Nucleus accumbens (tissue), 56 donors: ENCODE data around the gene TBK1.

Experiments
- DNase-seq, 56 donors: peaks; one replicate each; lab custom pipeline; 2025; lab: John Stamatoyannopoulos, UW

TBK1 gene

DNA sequence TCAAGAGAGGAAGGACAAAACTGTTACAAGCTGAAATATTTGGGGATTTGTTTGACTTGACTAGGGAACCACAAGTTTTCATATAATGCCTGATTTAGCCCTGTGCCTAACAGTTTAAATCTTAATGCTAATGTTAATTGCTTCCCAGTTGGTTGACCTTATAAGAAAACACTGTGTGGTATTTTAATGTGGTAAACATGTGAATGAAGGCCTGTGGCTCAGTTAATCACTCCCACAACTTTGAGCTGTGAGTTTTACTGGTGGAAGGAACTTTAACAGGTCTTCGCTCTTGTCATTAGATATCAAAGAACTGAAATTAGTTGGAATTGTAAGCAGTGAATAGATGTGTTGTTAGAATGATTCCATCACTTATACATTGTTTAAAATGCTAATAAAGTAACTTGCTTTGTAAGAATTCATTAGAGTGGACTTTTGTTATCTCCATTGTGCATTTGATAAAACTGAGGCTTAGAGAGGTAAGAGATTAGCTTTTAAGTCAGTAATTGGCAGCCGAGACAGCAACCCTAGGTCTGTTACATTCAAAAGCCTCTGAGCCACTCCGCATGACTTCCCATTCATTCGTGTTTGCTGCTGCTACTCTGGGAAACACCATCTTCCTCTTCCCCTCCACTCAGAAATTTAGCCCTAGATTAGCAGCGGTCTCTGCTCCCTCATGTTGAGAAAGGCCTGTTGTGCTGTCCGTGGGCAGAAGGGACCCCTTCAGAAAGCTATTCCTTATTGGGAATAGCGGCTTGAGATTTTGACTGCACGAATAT is 1.0 kb upstream of the TBK1 start:
- peak in 11 of 56 donors; percentile 2 to 24 (median 6) for DNase-seq

DNA sequence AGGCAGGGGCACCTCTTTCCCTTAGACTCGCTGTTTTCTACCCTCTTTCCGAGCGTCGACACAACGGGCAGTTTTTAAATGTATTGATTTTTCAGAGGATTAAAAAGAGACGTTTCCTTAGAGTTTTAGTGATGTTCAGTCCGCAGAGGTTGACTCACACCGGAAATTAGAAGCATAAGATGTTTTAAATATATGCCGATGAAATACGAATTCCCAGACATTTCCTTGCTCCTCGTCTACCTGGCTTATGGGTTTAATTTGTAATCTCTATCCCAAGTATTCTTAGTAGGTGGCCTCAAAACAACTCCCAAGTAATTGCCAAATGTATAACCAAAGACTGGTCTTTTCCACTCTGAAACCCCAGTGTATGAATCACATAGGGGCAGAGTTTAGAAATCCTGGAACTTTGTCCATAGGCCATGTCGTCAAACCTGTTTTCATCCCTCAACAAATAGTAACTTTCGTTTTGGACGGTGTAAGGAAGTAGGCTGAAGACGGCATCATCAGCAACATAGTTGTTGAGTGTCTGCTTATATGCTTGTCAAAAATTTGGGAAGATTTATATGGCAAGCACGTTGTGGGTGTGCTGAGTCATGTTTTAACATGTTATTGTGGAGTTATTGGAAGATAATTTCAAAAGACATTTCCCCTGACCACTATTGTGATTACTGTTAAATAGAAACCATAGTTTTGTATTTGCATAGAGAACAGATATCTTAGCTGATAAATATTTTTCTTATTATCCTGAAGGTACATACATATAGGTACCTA is 824 bp downstream of the TBK1 start:
- DNase-seq, result peak in 2 of 56 donors; percentile 1 to 11

DNA sequence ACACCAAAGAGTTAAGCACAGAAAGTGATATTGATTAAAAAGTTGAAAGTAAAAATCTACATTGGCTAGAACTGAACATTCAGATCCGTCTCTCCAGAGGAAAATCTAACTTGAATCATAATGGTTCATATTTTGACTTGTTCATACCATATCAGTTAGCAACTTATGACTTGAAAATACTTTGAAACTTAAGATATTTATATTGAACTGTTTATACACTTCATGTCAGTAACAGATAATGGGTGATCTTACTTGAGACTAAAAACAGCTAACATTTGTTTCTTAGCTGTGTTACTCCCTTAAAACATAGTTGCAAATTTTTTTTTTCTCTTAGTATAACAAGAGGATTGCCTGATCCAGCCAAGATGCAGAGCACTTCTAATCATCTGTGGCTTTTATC is 3.6 kb downstream of the TBK1 start:
- DNase-seq, result no peak

DNA sequence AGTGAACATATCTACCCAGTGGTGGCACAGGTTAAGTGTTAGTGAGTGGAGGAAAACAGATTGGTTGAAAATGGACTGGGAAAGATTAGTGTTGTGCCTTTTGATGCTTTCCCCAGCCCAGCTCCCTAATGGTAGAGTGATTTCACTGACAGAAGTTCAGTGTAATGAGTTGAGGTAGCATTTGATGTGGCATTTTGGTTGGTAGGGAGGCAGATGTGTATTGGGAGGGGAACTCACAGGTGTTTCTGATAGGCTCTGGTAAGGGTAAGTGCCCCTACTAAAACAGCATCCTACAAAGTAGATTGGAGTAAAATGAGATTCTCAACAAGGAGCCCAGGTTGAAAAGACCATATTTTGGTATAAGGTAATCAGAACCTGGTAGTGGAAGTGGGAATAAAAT is 4.2 kb downstream of the TBK1 start:
- DNase-seq, result no peak

DNA sequence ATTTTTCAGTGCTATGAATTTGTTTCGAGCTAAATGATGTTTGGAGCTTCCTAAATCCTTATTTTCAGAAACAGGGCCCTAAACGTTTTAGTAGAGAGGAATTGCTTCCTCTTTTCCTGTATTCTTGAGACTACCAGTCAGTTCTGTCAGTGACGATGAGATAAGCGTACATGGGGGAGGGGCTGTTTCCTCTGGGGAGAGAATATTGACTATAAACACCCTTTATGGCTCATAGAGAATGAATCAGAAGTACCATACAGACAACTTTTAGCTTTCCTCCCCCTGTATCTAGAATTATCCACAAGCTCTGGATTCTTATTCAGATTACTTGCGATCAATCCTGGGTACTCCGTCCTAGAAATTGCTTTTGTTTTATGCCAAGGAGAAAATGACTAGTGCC is 5.1 kb downstream of the TBK1 start:
- DNase-seq, result no peak

DNA sequence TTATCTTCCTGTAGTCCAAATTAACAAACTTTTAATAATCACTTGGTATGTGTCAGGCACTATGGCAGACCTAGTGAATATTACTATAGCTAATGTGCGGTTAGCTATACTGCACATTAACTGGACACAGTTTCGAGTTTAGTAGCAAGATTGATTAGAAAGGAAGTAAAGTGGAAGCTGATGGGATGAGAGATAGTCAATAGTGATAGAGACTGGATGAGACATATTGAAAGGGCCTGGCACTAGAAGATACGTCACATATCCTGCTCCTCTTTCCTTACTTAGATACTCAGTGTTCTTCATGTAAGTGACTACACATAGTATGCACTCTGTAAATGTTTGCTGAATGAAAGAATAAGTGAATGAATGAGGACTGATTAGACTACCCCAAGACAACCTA is 5.5 kb downstream of the TBK1 start:
- no peak for DNase-seq

DNA sequence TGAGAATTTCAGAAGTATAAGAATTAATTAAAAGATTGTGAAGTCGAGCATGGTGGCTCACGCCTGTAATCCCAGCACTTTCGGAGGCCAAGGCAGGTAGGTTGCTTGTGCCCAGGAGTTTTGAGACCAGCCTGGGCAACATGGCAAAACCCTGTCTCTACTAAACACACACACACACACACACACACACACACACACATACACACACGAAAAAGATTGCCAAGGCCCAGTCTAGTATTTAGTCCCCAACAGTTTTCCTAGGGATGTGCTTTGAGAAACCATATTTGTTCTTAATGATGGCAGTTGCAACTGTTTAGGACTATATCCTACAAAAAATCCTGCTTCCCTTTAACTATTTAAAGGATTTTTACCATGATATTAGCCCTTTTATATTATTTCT is 6.0 kb downstream of the TBK1 start:
- no peak for DNase-seq

DNA sequence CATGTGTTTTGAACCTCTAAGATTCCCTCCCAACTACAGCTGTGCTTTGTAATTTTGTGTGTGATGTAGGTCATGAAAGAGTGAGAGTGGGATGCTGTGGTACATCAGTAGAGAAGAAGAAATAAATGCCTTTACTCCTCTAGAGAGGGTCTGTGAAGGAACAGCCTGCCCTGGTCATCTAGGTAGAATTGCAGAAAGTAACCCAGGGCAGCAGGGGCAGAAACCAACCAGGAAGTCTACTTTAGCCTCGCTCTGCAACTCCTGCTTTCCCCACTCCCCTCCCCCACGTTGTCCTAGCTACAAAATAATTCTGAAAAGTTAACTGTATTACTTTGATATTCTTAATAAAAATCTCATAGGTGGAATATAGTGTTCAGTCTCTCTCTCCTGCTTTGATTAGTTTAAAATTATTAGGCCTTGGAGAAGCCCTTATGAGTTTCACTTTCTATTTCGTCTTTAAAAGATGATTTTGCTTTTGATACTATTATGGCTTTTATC is 7.5 kb downstream of the TBK1 start:
- no peak for DNase-seq

DNA sequence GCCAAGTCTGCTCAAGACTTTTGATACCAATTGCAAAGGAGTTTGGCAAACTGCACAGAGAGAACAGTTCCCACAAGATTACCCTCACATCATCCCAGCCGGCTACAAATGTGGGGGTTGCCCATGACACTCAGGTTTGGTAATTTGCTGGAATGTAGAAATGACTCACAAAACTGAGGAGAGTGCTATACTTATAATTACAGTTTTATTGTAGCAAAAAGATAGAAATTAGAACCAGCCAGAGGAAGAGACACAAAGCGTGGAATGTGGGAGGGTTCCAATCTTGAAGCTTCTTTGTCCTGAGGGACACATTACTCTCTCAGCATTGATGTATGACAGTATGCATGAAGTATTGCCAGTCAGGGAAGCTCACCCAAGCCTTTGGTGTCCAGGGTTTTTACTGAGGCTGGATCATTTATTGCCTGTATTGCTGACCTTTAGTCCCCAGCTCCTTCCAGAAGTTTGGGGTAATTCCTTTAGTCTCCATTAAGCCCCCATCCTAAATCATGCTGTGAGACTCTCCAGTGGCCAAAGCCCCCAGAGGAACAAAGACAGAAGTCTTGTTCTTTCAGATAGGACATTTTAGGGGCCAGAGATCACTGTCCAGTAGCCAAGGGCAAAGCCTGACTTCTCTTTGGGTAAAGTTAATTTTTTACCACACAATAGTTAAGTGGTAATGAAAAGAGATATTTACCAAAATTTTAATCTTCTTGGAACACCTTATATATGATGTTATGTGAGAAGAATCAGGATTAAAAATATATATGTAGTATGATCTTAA is 9.9 kb downstream of the TBK1 start:
- peak in 24 of 56 donors; percentile 2 to 68 (median 19) for DNase-seq

DNA sequence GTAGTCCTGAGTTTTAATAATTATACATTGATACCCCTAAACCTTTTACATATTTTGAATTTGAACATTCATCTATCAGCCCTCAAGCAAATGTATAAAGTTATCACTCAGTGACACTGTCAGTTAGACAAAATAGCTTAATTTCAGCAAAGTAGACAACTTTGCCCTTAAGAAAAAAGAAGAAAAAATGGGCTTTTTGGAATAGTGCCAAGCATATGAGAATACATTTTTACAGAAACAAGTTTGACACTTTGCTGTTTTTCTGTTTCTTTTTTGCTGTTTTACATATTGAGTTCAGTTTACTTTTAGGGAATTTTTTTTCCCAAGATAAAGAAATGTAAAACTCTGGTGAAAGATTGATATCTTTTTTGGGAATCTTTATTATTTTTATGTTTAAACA is 14.3 kb downstream of the TBK1 start:
- no peak for DNase-seq

DNA sequence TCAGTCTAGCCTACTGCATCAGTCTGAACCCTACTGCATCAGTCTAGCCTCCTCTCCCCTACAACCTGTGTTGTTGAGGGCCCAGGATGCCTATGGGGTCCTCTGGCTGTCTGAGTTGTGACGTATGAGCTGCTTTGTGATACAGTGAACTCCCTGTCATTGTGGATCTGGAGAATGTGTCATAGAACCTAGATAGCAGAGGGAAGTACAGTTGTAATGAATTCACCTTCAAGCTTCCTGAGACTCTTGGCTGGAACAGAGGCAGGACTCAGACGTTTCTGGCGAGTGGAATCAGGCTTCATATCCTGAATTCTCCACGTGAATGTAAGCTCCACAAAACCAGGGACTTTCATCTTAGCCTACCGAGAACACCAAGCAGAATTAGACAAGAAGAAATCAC is 17.0 kb downstream of the TBK1 start:
- DNase-seq, result no peak

DNA sequence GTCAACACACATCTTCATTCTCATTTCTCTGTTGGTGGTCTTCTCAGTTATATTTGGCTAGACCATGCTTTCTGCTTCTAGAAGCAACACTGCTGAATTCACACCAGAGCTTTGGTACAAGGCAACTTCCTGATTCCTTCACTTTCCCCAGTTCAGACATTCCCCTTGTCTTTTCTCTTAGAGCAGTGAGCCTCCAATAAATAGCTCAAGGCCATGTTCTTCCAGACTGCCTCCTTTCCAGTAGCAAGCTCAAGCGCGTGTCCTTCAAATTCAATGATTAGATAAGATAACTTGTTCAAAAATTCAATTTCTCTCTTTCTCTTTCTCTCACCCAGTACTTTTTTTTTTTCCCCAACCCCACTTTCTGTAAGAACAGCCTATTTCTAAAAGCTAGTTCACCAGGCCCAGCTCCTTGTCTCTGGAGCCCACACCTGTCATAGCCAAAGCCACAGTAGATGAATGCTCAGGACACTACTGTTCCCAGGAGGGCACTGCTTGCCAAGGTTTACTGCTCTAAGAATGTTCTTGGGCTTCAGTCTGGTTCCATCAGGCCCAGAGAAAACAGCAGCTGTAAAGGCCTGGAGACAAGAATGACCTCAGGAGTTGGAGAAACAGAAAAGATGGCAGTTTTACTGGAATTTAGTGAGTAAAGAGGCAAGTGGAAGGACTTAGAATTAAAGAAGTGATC is 17.7 kb downstream of the TBK1 start:
- no peak for DNase-seq

DNA sequence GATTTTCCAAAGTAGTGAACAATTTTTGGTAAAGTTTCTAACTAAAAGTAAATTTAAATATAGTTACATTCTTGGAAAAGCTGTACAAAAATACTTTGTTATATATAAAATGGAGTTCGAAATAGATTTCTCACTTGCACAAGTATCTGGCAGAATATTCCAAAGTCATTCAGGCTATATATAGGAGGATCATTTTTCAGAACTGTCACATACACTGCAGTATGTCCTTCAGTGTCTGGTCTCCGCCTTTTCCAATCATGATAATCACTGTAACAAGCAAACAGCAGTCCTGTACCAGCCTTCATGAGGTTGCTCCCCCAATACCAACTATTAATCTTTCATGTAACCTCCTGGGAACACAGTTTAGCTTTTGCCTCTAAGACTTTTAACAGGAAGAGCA is 18.6 kb downstream of the TBK1 start:
- DNase-seq, result no peak

DNA sequence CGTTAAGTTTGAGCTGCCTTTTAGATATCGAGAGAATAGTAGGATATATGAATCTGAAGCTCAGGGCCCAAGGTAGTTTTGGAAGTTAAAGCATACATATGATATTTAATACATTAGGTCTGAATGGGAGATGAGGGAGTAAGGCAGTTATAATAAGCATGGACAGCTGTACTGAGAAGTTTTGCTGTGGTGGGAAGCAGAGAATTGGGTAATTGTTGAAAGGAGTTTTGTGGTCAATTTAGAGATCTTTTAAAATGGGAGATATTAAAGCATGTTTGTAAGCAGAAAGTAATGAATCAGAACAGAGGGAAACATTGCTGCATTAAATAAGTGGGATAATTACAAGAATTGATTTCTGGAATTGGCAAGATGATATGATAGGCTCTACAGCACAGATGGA is 21.3 kb downstream of the TBK1 start:
- no peak for DNase-seq

DNA sequence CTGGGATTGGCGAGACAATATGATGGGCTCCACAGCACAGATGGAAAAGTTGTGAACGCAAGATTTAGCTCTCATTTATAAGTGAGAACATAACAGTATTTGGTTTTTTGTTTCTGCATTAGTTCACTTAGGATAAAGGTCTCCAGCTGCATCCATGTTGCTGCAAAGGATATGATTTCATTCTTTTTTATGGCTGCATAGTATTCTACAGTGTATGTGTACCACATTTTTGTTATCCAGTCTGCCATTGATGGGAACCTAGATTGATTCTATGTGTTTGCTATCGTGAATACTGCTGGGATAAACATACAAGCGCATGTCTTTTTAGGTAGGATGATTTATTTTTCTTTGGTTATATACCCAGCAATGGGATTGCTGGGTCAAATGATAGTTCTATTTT is 23.6 kb downstream of the TBK1 start:
- no peak for DNase-seq

DNA sequence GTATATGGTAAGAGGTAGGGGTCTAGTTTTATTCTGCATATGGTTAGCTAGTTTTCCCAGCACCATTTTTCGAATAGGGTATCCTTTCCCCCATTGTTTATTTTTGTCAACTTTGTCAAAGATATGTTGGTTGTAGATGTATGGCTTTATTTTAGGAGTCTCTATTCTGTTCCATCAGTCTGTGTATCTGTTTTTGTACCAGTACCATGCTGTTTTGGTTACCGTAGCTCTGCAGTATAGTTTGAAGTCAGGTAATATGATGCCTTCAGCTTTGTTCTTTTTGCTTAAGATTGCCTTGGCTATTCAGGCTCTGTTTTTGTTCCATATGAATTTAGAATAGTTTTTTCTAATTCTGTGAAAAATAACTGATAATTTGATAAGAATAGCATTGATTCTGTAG is 24.9 kb downstream of the TBK1 start:
- DNase-seq, result no peak

DNA sequence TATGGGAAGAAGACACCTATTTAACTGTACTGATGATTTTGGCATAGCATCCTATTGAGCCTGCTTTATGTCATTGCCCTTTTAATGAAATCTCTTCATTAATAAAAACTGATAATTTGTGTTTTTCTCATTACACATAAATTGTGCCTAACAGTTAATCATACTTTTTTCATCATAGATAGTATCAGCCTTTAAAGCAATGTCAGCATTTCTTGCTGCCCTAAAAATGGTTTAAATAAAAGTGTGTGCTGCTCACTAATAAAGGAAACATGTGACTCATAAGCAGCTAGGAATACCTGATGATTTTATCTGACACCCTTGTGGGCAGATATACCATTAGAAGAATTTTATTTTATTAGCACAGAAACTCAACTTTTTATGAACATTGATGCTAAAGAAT is 26.7 kb downstream of the TBK1 start:
- DNase-seq, result no peak

DNA sequence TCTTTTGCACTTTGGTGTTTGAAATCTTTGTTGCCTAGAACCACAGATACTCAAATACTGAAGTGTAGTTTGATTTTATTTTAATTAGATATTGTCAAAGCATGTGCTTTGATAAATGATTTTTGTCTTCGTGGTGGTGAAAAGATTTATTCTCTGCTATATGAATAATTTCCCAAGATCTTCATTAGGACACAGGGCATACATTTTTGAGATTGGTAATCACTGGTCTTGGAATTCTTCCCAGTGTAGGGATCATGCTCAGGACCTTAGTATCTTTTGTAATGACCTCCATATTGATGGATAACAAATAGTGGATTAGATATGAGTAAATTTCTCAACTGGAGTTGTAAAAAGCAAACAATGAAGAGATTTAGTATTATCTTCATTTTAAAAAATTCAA is 28.2 kb downstream of the TBK1 start:
- no peak for DNase-seq

DNA sequence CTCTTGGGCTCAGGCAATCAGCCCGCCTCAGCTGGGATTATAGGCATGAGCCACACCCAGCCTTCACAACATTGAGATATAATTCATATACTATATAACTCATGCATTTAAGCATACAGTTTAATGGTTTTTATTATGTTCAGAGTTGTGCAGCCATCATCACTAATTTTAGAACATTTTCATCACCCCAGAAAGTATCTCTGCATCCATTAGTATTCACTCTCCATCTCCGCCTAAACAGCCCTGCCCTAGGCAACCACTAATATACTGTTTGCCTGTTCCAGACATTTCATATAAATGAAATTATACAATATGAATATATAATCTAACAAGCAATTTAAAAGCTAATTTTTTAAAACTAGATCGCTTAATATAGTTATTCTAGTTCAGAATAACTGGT is 34.7 kb downstream of the TBK1 start:
- DNase-seq, result no peak

DNA sequence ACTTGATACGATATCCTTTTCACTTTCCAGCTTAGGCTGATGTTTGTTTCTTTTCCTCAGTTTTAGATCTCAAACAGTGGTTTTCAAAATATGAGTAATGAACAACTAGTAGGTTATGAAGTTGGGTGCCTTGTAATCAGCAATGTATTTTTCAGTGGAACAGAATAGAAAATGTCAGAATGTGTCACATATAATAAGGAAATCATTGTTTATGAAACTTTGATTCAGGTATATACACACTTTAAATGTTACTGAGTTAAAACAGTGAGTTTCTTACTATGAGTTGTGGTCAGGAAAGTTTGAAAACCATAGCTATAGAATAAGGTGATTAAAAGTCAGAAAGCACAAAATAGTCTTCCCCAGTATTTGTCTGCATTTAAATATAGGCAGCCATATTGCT is 39.8 kb downstream of the TBK1 start:
- DNase-seq, result no peak

DNA sequence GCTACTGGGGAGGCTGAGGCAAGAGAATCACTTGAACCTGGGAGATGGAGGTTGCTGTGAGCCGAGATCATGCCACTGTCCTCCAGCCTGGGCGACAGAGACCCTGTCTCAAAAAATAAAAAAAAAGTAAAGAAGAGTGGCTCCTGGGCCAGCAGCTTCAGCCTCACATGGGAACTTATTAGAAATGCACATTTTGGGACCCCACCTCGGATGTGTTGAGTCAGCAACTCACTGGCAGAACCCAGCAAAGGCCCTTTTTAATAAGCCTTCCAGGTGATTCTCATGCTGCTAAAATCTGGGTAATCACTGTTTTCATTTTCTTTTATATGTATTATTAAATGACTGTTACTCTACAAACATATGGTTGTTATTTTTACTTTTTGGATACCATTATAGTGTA is 41.6 kb downstream of the TBK1 start:
- DNase-seq, result no peak
